ENCODE data around the gene PRKCE.

Gene PRKCE

GRCh38 chr2:45982096-45982495 is 330.6 kb downstream of the PRKCE start:
- DNase-seq = no peak
- H3K4me1 ChIP-seq = no peaks in the 10 kb centered on the region
- no peak for TF ChIP-seq CTCF (IDR thresholded peaks at IDR 0.05; ENCODE audit: low read depth, low read length)
- H3K9me3 ChIP-seq = no peaks in the 10 kb centered on the region
- no peaks in the 10 kb centered on the region for H3K27me3 ChIP-seq
- peaks cover 15% of the 10 kb centered on the region for H3K36me3 ChIP-seq
- no peak overlapping the region for H3K4me3 ChIP-seq (ENCODE audit: low read depth, low read length)

GRCh38 chr2:45983213-45983612 is 331.7 kb downstream of the PRKCE start:
- no peak for DNase-seq
- no peaks in the 10 kb centered on the region for H3K9me3 ChIP-seq
- peaks cover 15% of the 10 kb centered on the region for H3K36me3 ChIP-seq
- no peak for TF ChIP-seq CTCF (IDR thresholded peaks at IDR 0.05; ENCODE audit: low read depth, low read length)
- H3K4me3 ChIP-seq (ENCODE audit: low read depth, low read length) = no peak overlapping the region
- no peaks in the 10 kb centered on the region for H3K4me1 ChIP-seq
- no peaks in the 10 kb centered on the region for H3K27me3 ChIP-seq

- H3K4me3 ChIP-seq (ENCODE audit: low read depth, low read length) = no peak overlapping the region
- no peaks in the 10 kb centered on the region for H3K4me1 ChIP-seq
- peaks cover 20% of the 10 kb centered on the region for H3K36me3 ChIP-seq
- no peak for DNase-seq
- no peaks in the 10 kb centered on the region for H3K27me3 ChIP-seq
- no peak for TF ChIP-seq CTCF (IDR thresholded peaks at IDR 0.05; ENCODE audit: low read depth, low read length)
- H3K9me3 ChIP-seq = no peaks in the 10 kb centered on the region
Measured at GRCh38 chr2:45984366-45984765, 332.9 kb downstream of the PRKCE start.

- H3K4me1 ChIP-seq = no peaks in the 10 kb centered on the region
- no peaks in the 10 kb centered on the region for H3K9me3 ChIP-seq
- H3K36me3 ChIP-seq = peaks cover 22% of the 10 kb centered on the region
Measured at GRCh38 chr2:45984896-45985473, 333.5 kb downstream of the PRKCE start.

GRCh38 chr2:45986509-45986908 is 335.0 kb downstream of the PRKCE start:
- no peaks in the 10 kb centered on the region for H3K4me1 ChIP-seq
- DNase-seq = no peak
- H3K9me3 ChIP-seq = no peaks in the 10 kb centered on the region
- TF ChIP-seq CTCF (IDR thresholded peaks at IDR 0.05; ENCODE audit: low read depth, low read length) = no peak
- no peaks in the 10 kb centered on the region for H3K27me3 ChIP-seq
- peaks cover 25% of the 10 kb centered on the region for H3K36me3 ChIP-seq
- no peak overlapping the region for H3K4me3 ChIP-seq (ENCODE audit: low read depth, low read length)

More at GRCh38 chr2:45984896-45985473, 333.5 kb downstream of the PRKCE start:
- Histone ChIP-seq H3K4me3 (ENCODE audit: low read depth, low read length) (no peak overlapping the region), H3K27me3 (no peaks in the 10 kb centered on the region)
- no peak for DNase-seq
- TF ChIP-seq CTCF (IDR thresholded peaks at IDR 0.05; ENCODE audit: low read depth, low read length) = no peak

GRCh38 chr2:45987856-45988255 is 336.4 kb downstream of the PRKCE start:
- DNase-seq = no peak
- H3K4me3 ChIP-seq (ENCODE audit: low read depth, low read length) = no peak overlapping the region
- no peak for TF ChIP-seq CTCF (IDR thresholded peaks at IDR 0.05; ENCODE audit: low read depth, low read length)
- no peaks in the 10 kb centered on the region for H3K27me3 ChIP-seq
- no peaks in the 10 kb centered on the region for H3K9me3 ChIP-seq
- H3K36me3 ChIP-seq = peaks cover 19% of the 10 kb centered on the region
- H3K4me1 ChIP-seq = no peaks in the 10 kb centered on the region

All from BE2C (cell line).